ENCODE data around the gene GPR62. TPM values are rescaled to one million over a fixed set of nuclear protein-coding genes. Genes with fewer than 3 reads are reported as not detected.

The GPR62 gene
- total RNA-seq, 1 experiment from 2014 or later: not detected

DNA sequence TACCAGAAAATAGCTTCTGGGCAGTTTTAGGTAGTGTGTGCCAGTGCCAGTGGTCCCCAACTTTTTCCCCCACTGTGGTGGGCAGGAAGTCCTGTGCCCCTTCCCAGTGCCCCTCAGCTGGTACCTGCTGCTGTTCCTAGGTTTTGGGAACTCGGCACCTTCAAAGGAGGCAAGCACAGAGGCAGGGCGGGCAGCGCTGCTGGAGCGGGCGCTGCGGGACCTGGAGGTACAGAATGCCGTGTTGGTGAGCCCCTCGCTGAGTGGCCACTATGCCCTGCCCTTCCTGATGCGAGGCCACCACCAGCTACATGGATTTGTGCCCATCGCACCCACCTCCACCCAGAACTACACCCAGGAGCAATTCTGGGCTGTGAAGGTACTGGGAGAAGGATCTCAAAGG, 25.1 kb downstream of the GPR62 start:
- Histone ChIP-seq H2AFZ (no peak overlapping the region), H3K4me1 (replicated peaks; ENCODE audit: insufficient read depth) (peaks cover 29% of the 10 kb centered on the region), H3F3A (ENCODE audit: insufficient read depth, low read depth) (peaks cover 37% of the 10 kb centered on the region), H3K4me3 (no peak overlapping the region), H3K36me3 (ENCODE audit: low read depth) (no peaks in the 10 kb centered on the region), H3K4me2 (no peak overlapping the region), H3K27me3 (ENCODE audit: insufficient read depth, low read depth) (no peaks in the 10 kb centered on the region), H3K27ac (no peak overlapping the region), H3K79me2 (ENCODE audit: low read depth) (0 out of 2 replicates have a peak, but pooled peaks cover 9% of the 10 kb centered on the region), H4K20me1 (ENCODE audit: insufficient read depth) (no peaks in the 10 kb centered on the region), H3K9me3 (ENCODE audit: insufficient read depth, low read depth) (no peaks in the 10 kb centered on the region), H3K9me2 (ENCODE audit: insufficient read depth) (no peaks in the 10 kb centered on the region)
- BruUV-seq (replicated peaks): no TSS peak
- CTCF ChIA-PET: no interaction called here
- intact Hi-C loops (cut with micrococcal nuclease; ENCODE audit: unreplicated experiment): no loop called here
- no peak for DNase-seq
- TF ChIP-seq, protein P1, sequence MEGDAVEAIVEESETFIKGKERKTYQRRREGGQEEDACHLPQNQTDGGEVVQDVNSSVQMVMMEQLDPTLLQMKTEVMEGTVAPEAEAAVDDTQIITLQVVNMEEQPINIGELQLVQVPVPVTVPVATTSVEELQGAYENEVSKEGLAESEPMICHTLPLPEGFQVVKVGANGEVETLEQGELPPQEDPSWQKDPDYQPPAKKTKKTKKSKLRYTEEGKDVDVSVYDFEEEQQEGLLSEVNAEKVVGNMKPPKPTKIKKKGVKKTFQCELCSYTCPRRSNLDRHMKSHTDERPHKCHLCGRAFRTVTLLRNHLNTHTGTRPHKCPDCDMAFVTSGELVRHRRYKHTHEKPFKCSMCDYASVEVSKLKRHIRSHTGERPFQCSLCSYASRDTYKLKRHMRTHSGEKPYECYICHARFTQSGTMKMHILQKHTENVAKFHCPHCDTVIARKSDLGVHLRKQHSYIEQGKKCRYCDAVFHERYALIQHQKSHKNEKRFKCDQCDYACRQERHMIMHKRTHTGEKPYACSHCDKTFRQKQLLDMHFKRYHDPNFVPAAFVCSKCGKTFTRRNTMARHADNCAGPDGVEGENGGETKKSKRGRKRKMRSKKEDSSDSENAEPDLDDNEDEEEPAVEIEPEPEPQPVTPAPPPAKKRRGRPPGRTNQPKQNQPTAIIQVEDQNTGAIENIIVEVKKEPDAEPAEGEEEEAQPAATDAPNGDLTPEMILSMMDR (conservative IDR thresholded peaks at IDR 0.05): no peak
- TF ChIP-seq EZH2 (IDR thresholded peaks at IDR 0.05; ENCODE audit: low read depth): no peak
- POLR2A ChIA-PET (ENCODE audit: unreplicated experiment): no interaction called here

DNA sequence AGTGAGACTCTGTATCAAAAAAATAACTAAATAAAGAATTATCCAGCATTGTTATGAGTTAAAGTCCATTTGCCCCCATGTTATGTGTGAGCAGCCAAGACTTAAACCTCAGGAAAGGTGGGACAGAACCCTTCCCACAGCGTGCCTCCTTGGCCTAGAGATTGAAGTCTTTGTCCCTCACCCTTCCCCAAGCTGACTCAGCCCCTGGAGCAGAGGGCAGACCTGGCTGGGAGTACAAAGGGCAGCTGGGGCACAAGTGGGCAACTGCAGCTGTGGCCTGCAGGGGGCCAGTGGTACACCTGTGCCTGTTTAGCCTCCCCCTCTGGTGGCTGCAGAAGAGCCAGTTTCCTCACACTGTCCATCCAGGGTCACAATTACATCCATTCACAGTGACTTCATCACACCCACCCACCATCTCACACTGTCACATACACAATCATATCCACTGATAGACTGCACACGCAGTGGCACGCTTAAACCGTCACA, 27.2 kb downstream of the GPR62 start:
- POLR2A ChIA-PET (ENCODE audit: unreplicated experiment): interaction anchor here (0.6 to 1.3 kb wide), 5 partner anchors 9 to 64 kb away, joined by 3 to 9 read pairs (median 5); partner anchors contain the start of genes ABHD14B, RPL29 and RRP9
- peak overlapping the region; percentile 67 for H3K4me3 ChIP-seq
- no peaks in the 10 kb centered on the region for H3K36me3 ChIP-seq (ENCODE audit: low read depth)
- H2AFZ ChIP-seq: peak overlapping the region; percentile 80
- H4K20me1 ChIP-seq (ENCODE audit: insufficient read depth): no peaks in the 10 kb centered on the region
- H3K79me2 ChIP-seq (ENCODE audit: low read depth): 0 out of 2 replicates have a peak, but pooled peaks cover 10% of the 10 kb centered on the region
- peaks cover 29% of the 10 kb centered on the region for H3K4me1 ChIP-seq (replicated peaks; ENCODE audit: insufficient read depth)
- H3K27me3 ChIP-seq (ENCODE audit: insufficient read depth, low read depth): no peaks in the 10 kb centered on the region
- DNase-seq: peak; percentile 68 to 74
- H3K9me3 ChIP-seq (ENCODE audit: insufficient read depth, low read depth): no peaks in the 10 kb centered on the region
- peak overlapping the region; percentile 93 for H3K4me2 ChIP-seq
- no peak for TF ChIP-seq EZH2 (IDR thresholded peaks at IDR 0.05; ENCODE audit: low read depth)
- TF ChIP-seq, protein P1 (conservative IDR thresholded peaks at IDR 0.05): peak; percentile 77
- BruUV-seq (replicated peaks): TSS peak; percentile 52
- no peaks in the 10 kb centered on the region for H3K9me2 ChIP-seq (ENCODE audit: insufficient read depth)
- H3F3A ChIP-seq (ENCODE audit: insufficient read depth, low read depth): peaks cover 32% of the 10 kb centered on the region
- intact Hi-C loops (cut with micrococcal nuclease; ENCODE audit: unreplicated experiment): loop anchor here (2.0 kb wide), 1 partner anchor 40 kb away; the partner anchor contains the start of gene PARP3
- peak overlapping the region; percentile 89 for H3K27ac ChIP-seq
- CTCF ChIA-PET: interaction anchor here (2.5 kb wide), 1 partner anchor 8 kb away, joined by 15 read pairs; the partner anchor contains the start of genes ABHD14A and ABHD14B

DNA sequence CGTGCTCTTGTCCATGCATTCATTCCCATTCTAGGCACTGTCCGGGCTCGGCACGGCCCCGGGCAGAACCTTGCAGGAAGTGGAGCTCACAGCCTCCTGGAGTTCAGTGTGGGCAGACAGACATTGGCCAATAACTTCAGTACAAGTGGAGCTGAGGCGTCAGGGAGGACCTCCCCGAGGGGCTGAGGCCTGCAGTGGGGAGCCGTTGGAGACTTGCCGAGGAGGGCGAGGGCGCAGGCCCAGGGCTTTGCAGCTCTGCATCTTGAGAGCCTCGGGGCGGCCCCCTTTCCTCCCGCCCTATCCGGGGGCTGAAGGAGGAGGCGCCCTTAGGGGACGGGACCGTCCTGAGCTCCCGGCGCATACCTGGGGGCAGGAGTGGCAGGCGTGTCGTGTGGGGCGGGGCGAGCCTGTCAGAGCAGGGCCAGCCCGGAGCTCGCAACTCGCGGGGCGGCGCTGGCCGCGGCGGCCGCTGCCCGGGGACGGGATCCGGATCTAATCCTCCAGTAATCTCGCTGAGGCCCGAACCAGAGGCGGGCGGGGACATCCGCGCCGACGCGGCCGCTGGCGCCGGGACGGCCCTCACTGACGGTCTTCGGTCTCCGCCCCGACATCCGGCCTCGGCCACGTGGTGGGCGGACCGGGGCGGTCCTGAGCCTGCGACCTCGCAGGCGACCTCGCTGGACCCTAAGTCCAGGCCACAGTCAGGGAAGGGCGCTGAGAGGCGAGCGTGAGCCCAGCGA, 27.8 kb downstream of the GPR62 start, which contains the start of gene ACY1:
Gene ACY1, plus strand, starts transcription at position 698 of the 740 bp plus-strand sequence. CDS start 530 bp downstream, outside the sequence.
- no peaks in the 10 kb centered on the region for H3K9me3 ChIP-seq (ENCODE audit: insufficient read depth, low read depth)
- H3K4me2 ChIP-seq: peak within 1 kb of the TSS; percentile 93
- peak within 1 kb of the TSS; percentile 67 for H3K4me3 ChIP-seq
- no peak for TF ChIP-seq EZH2 (IDR thresholded peaks at IDR 0.05; ENCODE audit: low read depth)
- TF ChIP-seq, protein P1 (conservative IDR thresholded peaks at IDR 0.05): peak; percentile 53
- H3F3A ChIP-seq (ENCODE audit: insufficient read depth, low read depth): peaks cover 39% of the 10 kb centered on the region
- DNase-seq: peak; percentile 82 to 95
- ChIA-PET CTCF (interaction anchor here (2.5 kb wide), 1 partner anchor 9 kb away, joined by 15 read pairs; the partner anchor contains the start of genes ABHD14A and ABHD14B), POLR2A (ENCODE audit: unreplicated experiment) (interaction anchor here (0.5 to 1.3 kb wide), 7 partner anchors 9 to 913 kb away, joined by 3 to 18 read pairs (median 5); partner anchors contain the start of genes ABHD14B, RPL29 and RRP9)
- peaks cover 29% of the 10 kb centered on the region for H3K4me1 ChIP-seq (replicated peaks; ENCODE audit: insufficient read depth)
- no TSS peak for BruUV-seq (replicated peaks)
- H3K27me3 ChIP-seq (ENCODE audit: insufficient read depth, low read depth): no peaks in the 10 kb centered on the region
- no peaks in the 10 kb centered on the region for H3K9me2 ChIP-seq (ENCODE audit: insufficient read depth)
- H3K27ac ChIP-seq: peak within 1 kb of the TSS; percentile 89
- intact Hi-C loops (cut with micrococcal nuclease; ENCODE audit: unreplicated experiment): loop anchor here (2.0 kb wide), 1 partner anchor 40 kb away; the partner anchor contains the start of gene PARP3
- H2AFZ ChIP-seq: peak within 1 kb of the TSS; percentile 80
- 0 out of 2 replicates have a peak, but pooled peaks cover 10% of the 10 kb centered on the region for H3K79me2 ChIP-seq (ENCODE audit: low read depth)
- no peaks in the 10 kb centered on the region for H3K36me3 ChIP-seq (ENCODE audit: low read depth)
- no peaks in the 10 kb centered on the region for H4K20me1 ChIP-seq (ENCODE audit: insufficient read depth)
